Trophoblast cell (in vitro differentiated cells and primary cell): ENCODE data around the gene PARN.

ENCODE experiments used
- DNase-seq, 2 donors: peaks; one replicate each; pipeline ENCODE4 v3.0.0-alpha.2; 2016
- H2AFZ ChIP-seq: 2 replicates; pipeline ENCODE4 v1.6.1; 2013; ENCODE audit warnings: low read length, moderate library complexity, mild to moderate bottlenecking; ENCODE audit not compliant: insufficient read depth, poor library complexity
- H2AK5ac ChIP-seq: 2 replicates; pipeline ENCODE4 v1.6.1; 2013; ENCODE audit warnings: mild to moderate bottlenecking, low read length
- H2BK120ac ChIP-seq: 2 replicates; pipeline ENCODE4 v1.6.1; 2013; ENCODE audit warnings: low read length, mild to moderate bottlenecking, moderate library complexity; ENCODE audit not compliant: insufficient read depth, poor library complexity
- H2BK12ac ChIP-seq: 2 replicates; pipeline ENCODE4 v1.6.1; 2013; ENCODE audit warnings: mild to moderate bottlenecking, low read length, moderate library complexity
- H2BK5ac ChIP-seq: 2 replicates; pipeline ENCODE4 v1.6.1; 2013; ENCODE audit warnings: low read length, low read depth, moderate library complexity, mild to moderate bottlenecking; ENCODE audit not compliant: poor library complexity
- H3K14ac ChIP-seq: 2 replicates; pipeline ENCODE4 v1.6.1; 2013; ENCODE audit warnings: mild to moderate bottlenecking, low read length
- H3K18ac ChIP-seq: 2 replicates; pipeline ENCODE4 v1.6.1; 2013; ENCODE audit warnings: mild to moderate bottlenecking, low read length
- H3K23ac ChIP-seq: 2 replicates; pipeline ENCODE4 v1.6.1; 2013; ENCODE audit warnings: low read length
- H3K27ac ChIP-seq: 2 replicates; pipeline ENCODE4 v1.5.1; 2013; ENCODE audit warnings: low read depth, mild to moderate bottlenecking, inconsistent platforms, low read length, moderate library complexity
- H3K27me3 ChIP-seq: 2 replicates; pipeline ENCODE4 v1.6.1; 2013; ENCODE audit warnings: inconsistent platforms, mild to moderate bottlenecking, low read length, moderate library complexity; ENCODE audit not compliant: insufficient read depth
- H3K36me3 ChIP-seq, 2 experiments: 1 replicate in 1 of 2; 2 replicates in 1 of 2; pipeline ENCODE4 v1.6.1; 2013; ENCODE audit warnings: low read length in 2 of 2, mild to moderate bottlenecking in 2 of 2, moderate library complexity in 1 of 2; ENCODE audit not compliant: insufficient read depth in 2 of 2, control insufficient read depth in 1 of 2
- H3K4ac ChIP-seq: 2 replicates; pipeline ENCODE4 v1.6.1; 2013; ENCODE audit warnings: low read depth, mild to moderate bottlenecking, low read length, moderate library complexity
- H3K4me1 ChIP-seq, 2 experiments: 1 replicate in 1 of 2; 2 replicates in 1 of 2; pipeline ENCODE4 v1.6.1; 2013; ENCODE audit warnings: low read length in 2 of 2, mild to moderate bottlenecking in 2 of 2, moderate library complexity in 1 of 2; ENCODE audit not compliant: insufficient read depth in 2 of 2, control insufficient read depth in 1 of 2
- H3K4me2 ChIP-seq: 2 replicates; pipeline ENCODE4 v1.6.1; 2013; ENCODE audit warnings: inconsistent platforms, mild to moderate bottlenecking, low read length, moderate library complexity
- H3K4me3 ChIP-seq: 2 replicates; pipeline ENCODE4 v1.5.1; 2013; ENCODE audit warnings: mild to moderate bottlenecking, low read depth, low read length, inconsistent platforms
- H3K79me1 ChIP-seq: one replicate; pipeline ENCODE4 v1.6.1; 2013; ENCODE audit warnings: low read length
- H3K79me2 ChIP-seq: 2 replicates; pipeline ENCODE4 v1.6.1; 2013; ENCODE audit warnings: low read length, mild to moderate bottlenecking; ENCODE audit not compliant: control insufficient read depth, insufficient read depth, poor library complexity
- H3K9ac ChIP-seq: 2 replicates; pipeline ENCODE4 v1.6.1; 2013; ENCODE audit warnings: mild to moderate bottlenecking, low read length
- H3K9me3 ChIP-seq: 2 replicates; pipeline ENCODE4 v1.6.1; 2013; ENCODE audit warnings: low read depth, mild to moderate bottlenecking, control low read depth, inconsistent platforms, low read length; ENCODE audit not compliant: insufficient read depth
- H4K12ac ChIP-seq: 2 replicates; pipeline ENCODE4 v1.6.1; 2013; ENCODE audit warnings: low read depth, mild to moderate bottlenecking, low read length, moderate library complexity
- H4K8ac ChIP-seq: 2 replicates; pipeline ENCODE4 v1.6.1; 2013; ENCODE audit warnings: low read depth, mild to moderate bottlenecking, low read length, moderate library complexity
- H4K91ac ChIP-seq: one replicate; pipeline ENCODE4 v1.6.1; 2013; ENCODE audit warnings: low read depth, mild to moderate bottlenecking, low read length, moderate library complexity
- WGBS: extraction: QIAGEN DNeasy Blood & Tissue Kit; methylation state at CpG from one replicate; pipeline ENCODE4 v1.1.7; 2013; ENCODE audit warnings: missing lambda C conversion rate; ENCODE audit not compliant: insufficient read length, insufficient coverage; ENCODE audit errors: extremely low coverage; 5-methylcytosine and 5-hydroxymethylcytosine counted together

PARN gene

GRCh38 chr16:14510939-14511799 lies 118.9 kb downstream of the PARN start:
- Histone ChIP-seq H3K4ac (no peak overlapping the region), H2AFZ (no peak overlapping the region), H3K14ac (no peak overlapping the region), H4K91ac (no peak overlapping the region), H3K79me2 (no peaks in the 10 kb centered on the region), H3K27me3 (no peaks in the 10 kb centered on the region), H3K4me2 (no peak overlapping the region), H3K9me3 (no peaks in the 10 kb centered on the region), H2BK5ac (no peak overlapping the region), H4K8ac (no peak overlapping the region), H3K27ac (no peak overlapping the region), H3K36me3 (no peaks in the 10 kb centered on the region), H3K18ac (no peak overlapping the region), H3K4me1 (peaks cover 0 to 2% of the 10 kb centered on the region in 2 experiments), H3K23ac (no peak overlapping the region), H3K4me3 (no peak overlapping the region), H2AK5ac (no peak overlapping the region), H2BK12ac (peak overlapping the region; percentile 41), H3K79me1 (no peaks in the 10 kb centered on the region), H2BK120ac (no peak overlapping the region), H3K9ac (no peak overlapping the region), H4K12ac (no peak overlapping the region)
- WGBS = no CpG with 5 or more reads among the region's 6 CpGs
- DNase-seq = peak in 1 of 2 donors; percentile 48

DNA sequence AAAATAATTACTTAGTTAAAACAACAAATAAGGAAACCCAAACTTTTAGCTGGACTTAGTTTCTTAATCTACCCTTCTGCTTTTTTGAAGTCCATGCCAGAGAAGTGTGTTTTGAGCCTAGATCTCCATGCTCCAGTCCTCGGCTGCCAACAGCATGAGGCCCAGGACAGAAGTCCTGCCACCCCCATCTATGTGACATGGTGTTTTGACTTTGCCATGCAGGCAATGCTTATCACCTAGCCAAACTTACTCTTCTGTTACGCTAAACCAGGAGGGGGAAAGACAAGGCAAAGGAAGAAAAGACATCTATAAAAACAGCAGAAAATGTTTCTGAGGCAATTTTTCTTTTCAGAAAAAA lies 119.5 kb downstream of the PARN start:
- Histone ChIP-seq H3K14ac (no peak overlapping the region), H3K9me3 (no peaks in the 10 kb centered on the region), H3K27me3 (no peaks in the 10 kb centered on the region), H2BK120ac (no peak overlapping the region), H3K4me2 (no peak overlapping the region), H4K91ac (no peak overlapping the region), H4K8ac (no peak overlapping the region), H3K18ac (no peak overlapping the region), H4K12ac (no peak overlapping the region), H2BK12ac (no peak overlapping the region), H3K79me2 (no peaks in the 10 kb centered on the region), H3K23ac (no peak overlapping the region), H3K4me3 (no peak overlapping the region), H3K36me3 (no peaks in the 10 kb centered on the region), H2AFZ (no peak overlapping the region), H3K4me1 (peaks cover 0 to 2% of the 10 kb centered on the region in 2 experiments), H2AK5ac (no peak overlapping the region), H3K79me1 (no peaks in the 10 kb centered on the region), H3K9ac (no peak overlapping the region), H3K27ac (no peak overlapping the region), H2BK5ac (no peak overlapping the region), H3K4ac (no peak overlapping the region)
- WGBS = no CpG with 5 or more reads among the region's 2 CpGs
- DNase-seq = no peak

GRCh38 chr16:14509675-14510132 lies 120.4 kb downstream of the PARN start:
- H3K27me3 ChIP-seq = no peaks in the 10 kb centered on the region
- H4K12ac ChIP-seq = no peak overlapping the region
- H2BK5ac ChIP-seq = no peak overlapping the region
- no peak overlapping the region for H3K14ac ChIP-seq
- no peak overlapping the region for H3K9ac ChIP-seq
- H2BK120ac ChIP-seq = no peak overlapping the region
- no peaks in the 10 kb centered on the region for H3K9me3 ChIP-seq
- H3K18ac ChIP-seq = no peak overlapping the region
- H3K79me1 ChIP-seq = no peaks in the 10 kb centered on the region
- no peak overlapping the region for H4K8ac ChIP-seq
- H3K4me1 ChIP-seq = peaks cover 0 to 2% of the 10 kb centered on the region in 2 experiments
- H4K91ac ChIP-seq = no peak overlapping the region
- H3K4me2 ChIP-seq = no peak overlapping the region
- no peak overlapping the region for H3K27ac ChIP-seq
- H2AK5ac ChIP-seq = no peak overlapping the region
- H2BK12ac ChIP-seq = no peak overlapping the region
- no peak overlapping the region for H3K4me3 ChIP-seq
- no peak overlapping the region for H2AFZ ChIP-seq
- H3K4ac ChIP-seq = no peak overlapping the region
- H3K36me3 ChIP-seq = no peaks in the 10 kb centered on the region
- peak in 1 of 2 donors; percentile 57 for DNase-seq
- no peaks in the 10 kb centered on the region for H3K79me2 ChIP-seq
- no CpG with 5 or more reads among the region's 4 CpGs for WGBS
- no peak overlapping the region for H3K23ac ChIP-seq

GRCh38 chr16:14509055-14509454 lies 121.0 kb downstream of the PARN start:
- WGBS = no CpG with 5 or more reads among the region's 4 CpGs
- H3K79me1 ChIP-seq = no peaks in the 10 kb centered on the region

More at GRCh38 chr16:14509055-14509454, 121.0 kb downstream of the PARN start:
- Histone ChIP-seq H3K18ac (no peak overlapping the region), H3K27me3 (no peaks in the 10 kb centered on the region), H4K8ac (no peak overlapping the region), H4K12ac (no peak overlapping the region), H3K23ac (no peak overlapping the region), H2AFZ (no peak overlapping the region), H3K4me1 (peaks cover 0 to 2% of the 10 kb centered on the region in 2 experiments), H3K27ac (no peak overlapping the region), H3K36me3 (no peaks in the 10 kb centered on the region), H3K4me3 (no peak overlapping the region), H3K4ac (no peak overlapping the region), H3K14ac (no peak overlapping the region), H3K4me2 (no peak overlapping the region), H3K9ac (no peak overlapping the region), H2BK12ac (no peak overlapping the region), H3K9me3 (no peaks in the 10 kb centered on the region), H2AK5ac (no peak overlapping the region), H2BK5ac (no peak overlapping the region), H2BK120ac (no peak overlapping the region), H3K79me2 (no peaks in the 10 kb centered on the region), H4K91ac (no peak overlapping the region)
- peak; percentile 77 to 83 for DNase-seq
